Mammary epithelial cell (primary cell): ENCODE measurements around the gene TGM5.

Experiments
- CTCF ChIP-seq, 2 donors: IDR thresholded peaks in 1 of 2; conservative IDR thresholded peaks in 1 of 2; 2 replicates each; pipeline ENCODE4 v1.5.1; 2011 to 2012; ENCODE audit warnings: inconsistent platforms in 2 of 2, low read length in 2 of 2, mild to moderate bottlenecking in 2 of 2, control low read depth in 1 of 2, low read depth in 1 of 2; ENCODE audit not compliant: insufficient read depth in 1 of 2; ENCODE audit errors: extremely low read depth in 1 of 2
- EZH2 ChIP-seq: IDR thresholded peaks from 2 replicates; pipeline ENCODE4 v1.6.1; 2012; ENCODE audit warnings: low read length, inconsistent platforms, borderline replicate concordance

DNA sequence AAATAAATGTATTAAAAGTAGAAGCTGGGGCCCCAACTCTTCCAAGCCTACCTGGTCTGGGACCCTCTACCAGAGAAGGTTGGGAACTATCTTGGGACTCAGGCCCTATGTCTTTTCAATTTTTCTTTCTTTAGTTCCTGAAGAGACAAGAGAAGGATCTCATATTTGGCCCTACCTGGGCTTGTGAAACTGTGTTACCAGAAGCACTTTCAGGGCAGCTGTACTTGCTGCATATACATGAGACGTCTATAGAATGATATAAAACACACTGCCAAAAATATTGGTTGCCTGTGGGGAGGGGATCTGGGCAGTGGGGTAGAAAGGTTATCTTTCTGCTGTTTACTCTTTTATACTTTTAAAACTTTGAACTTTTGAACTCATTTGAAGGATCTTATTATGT lies 45.3 kb downstream of the TGM5 start:
- TF ChIP-seq CTCF (conservative IDR thresholded peaks at IDR 0.05 in 1 of 2, IDR thresholded peaks at IDR 0.05 in 1 of 2; ENCODE audit: extremely low read depth in 1 of 2, insufficient read depth in 1 of 2, low read depth in 1 of 2, low read length in 2 of 2) = no peak
- no peak for TF ChIP-seq EZH2
